BLaER1 (cell line): ENCODE results near the gene PITPNB.

ENCODE experiments used
- H3K27ac ChIP-seq: shearing (Covaris generic); formaldehyde crosslinking; 2 replicates; pipeline ENCODE4 v1.8.1; 2022
- H3K27me3 ChIP-seq: shearing (Covaris generic); formaldehyde crosslinking; 2 replicates; pipeline ENCODE4 v1.8.1; 2022
- H3K36me3 ChIP-seq: shearing (Covaris generic); formaldehyde crosslinking; 2 replicates; pipeline ENCODE4 v1.8.1; 2022
- H3K4me1 ChIP-seq: shearing (Covaris generic); formaldehyde crosslinking; 2 replicates; pipeline ENCODE4 v1.8.1; 2022
- H3K4me2 ChIP-seq: shearing (Covaris generic); formaldehyde crosslinking; 2 replicates; pipeline ENCODE4 v1.8.1; 2022
- H3K4me3 ChIP-seq: shearing (Covaris generic); formaldehyde crosslinking; 2 replicates; pipeline ENCODE4 v1.8.1; 2022
- H3K9ac ChIP-seq: shearing (Covaris generic); formaldehyde crosslinking; 2 replicates; pipeline ENCODE4 v1.8.1; 2022
- H3K9me3 ChIP-seq: shearing (Covaris generic); formaldehyde crosslinking; 2 replicates; pipeline ENCODE4 v1.8.1; 2022
- H4K20me1 ChIP-seq: shearing (Covaris generic); formaldehyde crosslinking; 2 replicates; pipeline ENCODE4 v1.8.1; 2022
- Cebpa-rat ChIP-seq: shearing (Covaris generic); IDR thresholded peaks from 2 replicates; pipeline ENCODE4 v1.8.1; 2022

PITPNB gene

DNA sequence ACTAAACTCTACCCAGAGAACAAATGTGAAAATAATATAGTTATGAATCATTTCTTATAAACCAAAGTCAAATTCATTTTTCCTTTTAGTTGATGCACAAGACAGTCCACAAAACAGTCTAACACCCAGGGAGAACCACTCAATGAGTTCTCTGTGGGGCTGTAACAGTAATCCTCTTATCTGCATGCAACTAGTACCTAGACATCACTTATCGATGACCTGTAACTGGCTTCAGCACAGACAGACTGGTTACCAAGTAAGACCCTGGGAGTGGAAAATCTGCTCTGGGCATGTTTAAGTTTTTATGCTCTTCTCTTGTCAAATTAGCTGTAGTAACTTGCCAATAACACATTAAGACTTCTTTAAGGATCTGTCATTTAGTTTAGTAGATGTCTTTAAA lies 46.6 kb downstream of the PITPNB start:
- no peak overlapping the region for H3K4me3 ChIP-seq
- peaks cover 94% of the 10 kb centered on the region for H3K36me3 ChIP-seq
- H3K27me3 ChIP-seq: no peaks in the 10 kb centered on the region
- peaks cover 18% of the 10 kb centered on the region for H3K4me1 ChIP-seq
- no peaks in the 10 kb centered on the region for H3K9me3 ChIP-seq
- H3K27ac ChIP-seq: no peak overlapping the region
- no peak overlapping the region for H3K9ac ChIP-seq
- H3K4me2 ChIP-seq: no peak overlapping the region
- TF ChIP-seq Cebpa-rat: no peak
- peaks cover 75% of the 10 kb centered on the region for H4K20me1 ChIP-seq

- peaks cover 96% of the 10 kb centered on the region for H3K36me3 ChIP-seq
- H3K9me3 ChIP-seq: no peaks in the 10 kb centered on the region
- H3K27ac ChIP-seq: no peak overlapping the region
- no peak overlapping the region for H3K4me2 ChIP-seq
- peaks cover 8% of the 10 kb centered on the region for H3K4me1 ChIP-seq
- H3K9ac ChIP-seq: no peak overlapping the region
- no peak overlapping the region for H3K4me3 ChIP-seq
- no peaks in the 10 kb centered on the region for H3K27me3 ChIP-seq
- peaks cover 75% of the 10 kb centered on the region for H4K20me1 ChIP-seq
- no peak for TF ChIP-seq Cebpa-rat
These were observed 47.6 kb downstream of the PITPNB start for GRCh38 chr22:27871306-27872014.

DNA sequence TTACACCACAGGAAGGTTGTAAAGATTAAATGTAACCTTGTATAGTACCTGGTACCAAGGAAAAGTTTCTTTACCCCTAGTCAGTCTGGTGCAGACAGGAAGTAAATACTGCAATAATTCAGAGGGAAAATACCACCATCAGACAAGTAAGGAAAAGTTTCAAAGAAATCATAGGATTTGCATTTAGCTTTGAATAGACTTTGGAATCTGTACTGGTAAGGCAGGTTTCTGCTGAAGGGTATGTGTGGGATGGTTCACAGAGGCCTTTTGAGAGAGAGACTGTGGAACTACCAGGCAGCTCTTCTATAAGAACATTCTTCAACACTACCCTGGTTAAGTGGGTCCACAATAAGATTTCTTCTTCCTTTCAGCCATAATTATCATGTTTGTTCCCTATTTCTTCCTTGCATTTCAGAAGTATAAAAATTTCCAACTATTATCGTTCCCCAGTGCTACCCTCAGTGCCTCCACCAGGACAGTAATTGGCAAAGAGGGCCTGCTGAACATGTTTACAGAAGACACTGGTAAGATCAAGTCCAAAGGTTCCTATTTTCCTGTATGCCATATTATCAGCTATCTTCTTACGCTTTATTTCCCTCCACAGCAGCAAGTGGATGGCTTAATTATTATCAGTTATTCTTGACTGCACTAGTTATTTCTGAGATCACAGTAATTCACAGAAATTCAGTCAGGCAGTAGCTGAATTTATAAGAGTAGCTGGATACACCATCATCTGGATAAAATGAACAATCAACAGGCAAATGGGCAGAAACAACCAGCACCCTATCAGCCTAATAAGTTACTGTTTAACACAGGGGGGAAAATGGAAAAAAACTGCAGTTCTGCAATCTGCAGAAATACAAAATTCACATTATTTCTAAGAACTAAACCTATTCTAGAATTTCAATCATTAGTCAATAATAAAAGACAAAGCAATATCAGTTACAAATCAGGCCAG lies 48.5 kb downstream of the PITPNB start:
- Histone ChIP-seq H3K27ac (no peak overlapping the region), H3K9me3 (no peaks in the 10 kb centered on the region), H3K4me3 (no peak overlapping the region), H3K36me3 (peaks cover 99% of the 10 kb centered on the region), H3K4me2 (no peak overlapping the region), H4K20me1 (peaks cover 69% of the 10 kb centered on the region), H3K27me3 (no peaks in the 10 kb centered on the region), H3K4me1 (no peaks in the 10 kb centered on the region), H3K9ac (no peak overlapping the region)
- TF ChIP-seq Cebpa-rat: no peak

GRCh38 chr22:27868732-27869282 lies 50.2 kb downstream of the PITPNB start:
- H3K9ac ChIP-seq: no peak overlapping the region
- H3K4me2 ChIP-seq: no peak overlapping the region
- peaks cover 91% of the 10 kb centered on the region for H3K36me3 ChIP-seq

DNA sequence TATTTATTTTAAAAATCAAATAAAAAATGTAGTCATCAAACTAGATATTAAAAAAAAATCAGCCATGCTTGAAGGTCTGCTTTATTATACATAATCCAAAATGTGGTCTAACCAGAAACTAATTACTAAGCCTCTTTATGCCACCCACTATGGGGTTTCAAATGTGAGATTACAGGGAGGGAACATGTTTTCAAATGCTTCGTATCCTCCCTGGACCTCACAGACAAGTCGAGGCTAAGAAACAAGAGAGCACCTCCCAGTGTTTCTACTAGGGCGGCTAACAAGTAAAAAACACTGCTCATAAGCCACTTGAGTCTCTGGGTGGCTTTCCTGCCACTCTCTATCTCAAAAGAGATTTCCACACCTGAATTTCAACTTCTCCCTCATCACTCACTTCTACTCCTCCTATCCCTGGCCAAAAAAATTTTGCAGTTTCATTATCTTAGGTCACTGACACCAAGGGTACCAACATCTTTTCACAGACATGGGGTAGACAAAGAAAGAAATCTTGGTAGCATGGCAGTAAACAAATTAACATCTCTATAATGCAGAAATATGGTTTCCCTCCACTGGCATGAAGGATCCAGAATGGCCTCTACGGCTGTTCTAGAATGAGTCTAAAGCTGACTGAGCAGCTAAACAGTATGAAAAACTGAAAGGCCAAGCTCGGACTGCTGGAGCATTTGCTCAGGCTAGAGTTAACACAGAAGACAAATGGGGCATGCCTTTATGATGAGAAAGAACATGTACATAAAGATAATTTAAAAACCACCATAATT lies 50.9 kb downstream of the PITPNB start:
- Histone ChIP-seq H3K27ac (no peak overlapping the region), H3K27me3 (no peaks in the 10 kb centered on the region), H3K4me1 (no peaks in the 10 kb centered on the region), H3K9me3 (no peaks in the 10 kb centered on the region), H3K4me3 (no peak overlapping the region), H4K20me1 (peaks cover 48% of the 10 kb centered on the region), H3K9ac (no peak overlapping the region), H3K36me3 (peaks cover 90% of the 10 kb centered on the region), H3K4me2 (no peak overlapping the region)
- TF ChIP-seq Cebpa-rat: no peak

More at GRCh38 chr22:27868732-27869282, 50.2 kb downstream of the PITPNB start:
- Histone ChIP-seq H3K27ac (no peak overlapping the region), H3K9me3 (no peaks in the 10 kb centered on the region), H4K20me1 (peaks cover 52% of the 10 kb centered on the region), H3K27me3 (no peaks in the 10 kb centered on the region), H3K4me1 (no peaks in the 10 kb centered on the region), H3K4me3 (no peak overlapping the region)
- TF ChIP-seq Cebpa-rat: no peak

DNA sequence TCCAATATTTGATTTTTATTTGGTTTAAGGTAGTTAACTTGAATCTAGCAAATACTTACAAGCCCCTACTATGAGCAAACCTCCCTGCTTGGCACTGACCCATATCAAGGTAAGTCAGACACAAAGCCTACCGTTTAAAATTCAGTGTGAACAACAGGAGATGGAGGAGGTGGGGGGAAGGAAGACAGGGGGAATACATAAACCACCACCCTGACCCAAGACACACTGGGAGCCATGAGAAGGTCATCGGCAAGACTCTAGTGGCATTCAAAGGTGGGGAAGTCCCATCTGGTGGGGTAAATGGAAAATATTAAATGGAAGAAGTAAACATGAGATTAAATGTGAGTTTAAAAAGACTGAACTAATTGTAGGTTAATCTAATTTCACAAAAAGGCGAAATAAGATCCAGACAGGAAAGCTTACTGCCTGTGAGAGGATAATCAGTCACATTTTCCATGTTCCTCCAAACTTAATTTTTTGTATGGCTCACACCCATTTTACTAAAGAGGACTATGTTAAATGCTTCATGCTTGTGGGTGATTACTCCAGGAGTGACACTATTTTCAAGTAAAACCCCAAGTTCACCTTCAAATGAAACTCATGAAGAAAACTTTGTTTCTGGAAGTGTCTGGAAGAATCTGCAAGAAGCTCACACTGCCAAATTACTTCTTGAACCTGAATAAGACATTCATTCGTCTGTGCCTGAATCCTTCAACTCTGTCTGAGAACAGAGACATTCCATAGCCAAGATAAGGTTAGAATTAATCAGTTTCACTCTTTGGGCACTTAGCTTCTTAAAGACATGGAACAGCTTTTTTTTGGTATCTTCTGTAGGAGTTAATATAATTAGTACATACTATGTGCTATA lies 51.7 kb downstream of the PITPNB start:
- peaks cover 52% of the 10 kb centered on the region for H4K20me1 ChIP-seq
- H3K4me3 ChIP-seq: no peak overlapping the region
- peaks cover 89% of the 10 kb centered on the region for H3K36me3 ChIP-seq

GRCh38 chr22:27866135-27867084 lies 52.6 kb downstream of the PITPNB start:
- TF ChIP-seq Cebpa-rat: no peak
- Histone ChIP-seq H3K4me2 (no peak overlapping the region), H3K4me1 (no peaks in the 10 kb centered on the region), H3K27me3 (no peaks in the 10 kb centered on the region), H3K36me3 (peaks cover 88% of the 10 kb centered on the region), H3K9ac (no peak overlapping the region), H3K27ac (no peak overlapping the region), H4K20me1 (peaks cover 58% of the 10 kb centered on the region), H3K9me3 (no peaks in the 10 kb centered on the region), H3K4me3 (no peak overlapping the region)

More for the DNA sequence above, 51.7 kb downstream of the PITPNB start:
- Histone ChIP-seq H3K27me3 (no peaks in the 10 kb centered on the region), H3K4me1 (no peaks in the 10 kb centered on the region), H3K9me3 (no peaks in the 10 kb centered on the region), H3K27ac (no peak overlapping the region), H3K9ac (no peak overlapping the region), H3K4me2 (no peak overlapping the region)
- no peak for TF ChIP-seq Cebpa-rat

DNA sequence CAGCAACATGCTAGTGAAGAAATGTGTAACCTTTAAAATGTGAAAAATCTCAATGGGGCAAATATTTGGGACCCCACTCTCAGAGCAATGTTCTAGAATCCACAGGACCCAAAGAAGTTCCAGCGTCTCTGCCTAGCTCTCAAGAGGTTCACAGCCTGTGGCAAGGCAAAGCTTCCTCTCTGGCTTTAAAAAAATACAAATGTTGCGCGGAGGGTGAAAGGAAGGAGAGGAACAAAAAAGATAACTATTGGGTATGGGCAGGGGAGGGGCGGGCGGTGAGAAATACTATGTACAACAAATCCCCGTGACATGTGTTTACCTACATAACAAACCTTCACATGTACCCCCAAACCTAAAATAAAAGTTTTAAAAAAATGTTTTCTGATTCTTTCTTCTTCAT lies 53.6 kb downstream of the PITPNB start:
- peaks cover 88% of the 10 kb centered on the region for H3K36me3 ChIP-seq
- no peaks in the 10 kb centered on the region for H3K4me1 ChIP-seq
- peaks cover 55% of the 10 kb centered on the region for H4K20me1 ChIP-seq
- H3K9ac ChIP-seq: no peak overlapping the region
- H3K27ac ChIP-seq: no peak overlapping the region
- no peak overlapping the region for H3K4me3 ChIP-seq
- H3K27me3 ChIP-seq: no peaks in the 10 kb centered on the region
- H3K4me2 ChIP-seq: no peak overlapping the region
- no peak for TF ChIP-seq Cebpa-rat
- no peaks in the 10 kb centered on the region for H3K9me3 ChIP-seq
